HepG2 (cell line): ENCODE measurements around the gene CHST12. TPM values are rescaled to one million over a fixed set of nuclear protein-coding genes. Genes with fewer than 3 reads are reported as not detected.

Source experiments
- CAMTA2 ChIP-seq: sonication (generic); formaldehyde crosslinking; IDR thresholded peaks from 2 replicates; pipeline ENCODE4 v1.4.0; 2020; ENCODE audit warnings: mild to moderate bottlenecking, missing genetic modification reagents, borderline replicate concordance
- CCDC6 ChIP-seq: sonication (generic); formaldehyde crosslinking; IDR thresholded peaks from 2 replicates; pipeline ENCODE4 v1.8.1; 2022; ENCODE audit warnings: mild to moderate bottlenecking, missing genetic modification reagents, moderate library complexity
- GATA4 ChIP-seq: sonication (generic); IDR thresholded peaks from 2 replicates; pipeline ENCODE4 v1.6.1; 2016; ENCODE audit warnings: antibody characterized with exemption, low read depth, borderline replicate concordance
- HOXA3 ChIP-seq: sonication (generic); formaldehyde crosslinking; IDR thresholded peaks from 2 replicates; pipeline ENCODE4 v1.5.0; 2020; ENCODE audit warnings: missing genetic modification reagents
- MTA3 ChIP-seq: sonication (generic); formaldehyde crosslinking; IDR thresholded peaks from 2 replicates; pipeline ENCODE4 v1.4.0; 2020; ENCODE audit warnings: missing genetic modification reagents
- MYNN ChIP-seq: sonication (generic); formaldehyde crosslinking; IDR thresholded peaks from 2 replicates; pipeline ENCODE4 v1.4.0; 2020; ENCODE audit warnings: mild to moderate bottlenecking, low read depth, missing genetic modification reagents
- NCOA2 ChIP-seq: sonication (generic); formaldehyde crosslinking; IDR thresholded peaks from 2 replicates; pipeline ENCODE4 v1.8.0; 2022; ENCODE audit warnings: inconsistent platforms
- RFX3 ChIP-seq: IDR thresholded peaks from 2 replicates; pipeline ENCODE4 v1.6.1; 2016; ENCODE audit warnings: missing biosample characterization, missing genetic modification reagents
- TRIM24 ChIP-seq: sonication (generic); formaldehyde crosslinking; IDR thresholded peaks from 2 replicates; pipeline ENCODE4 v1.8.0; 2022; ENCODE audit warnings: mild to moderate bottlenecking, missing genetic modification reagents
- ZIK1 ChIP-seq: sonication (generic); formaldehyde crosslinking; IDR thresholded peaks from 2 replicates; pipeline ENCODE4 v1.5.0; 2020; ENCODE audit warnings: mild to moderate bottlenecking, low read depth, missing genetic modification reagents, borderline replicate concordance
- ZNF207 ChIP-seq: fragments of 450-650 bp; IDR thresholded peaks from 2 replicates; pipeline ENCODE4 v1.6.1; 2016; ENCODE audit warnings: antibody characterized with exemption, borderline replicate concordance
- ZNF30 ChIP-seq: sonication (generic); formaldehyde crosslinking; IDR thresholded peaks from 2 replicates; pipeline ENCODE4 v1.5.0; 2020; ENCODE audit warnings: mild to moderate bottlenecking, missing genetic modification reagents
- ZNF441 ChIP-seq: sonication (generic); formaldehyde crosslinking; IDR thresholded peaks from 2 replicates; pipeline ENCODE4 v1.7.0; 2021; ENCODE audit warnings: missing genetic modification reagents, borderline replicate concordance
- ZNF878 ChIP-seq: sonication (generic); formaldehyde crosslinking; IDR thresholded peaks from 2 replicates; pipeline ENCODE4 v1.8.1; 2023; ENCODE audit warnings: mild to moderate bottlenecking, missing genetic modification reagents, moderate library complexity
- polyA plus RNA-seq, 8 experiments: library from polyadenylated mRNA; depleted of rRNA in 3 of 8; stranded (reverse) in 7 of 8; unstranded in 1 of 8; fragments of >200 nt; fragmentation: Illumina TruSeq in 4 of 8; extraction: Trizol in 4 of 8; gene quantifications; 2 replicates each; pipeline versions ENCODE4 v1.2.1 to v1.2.3, GENCODE V29; 2011 to 2016; ENCODE audit warnings: low read depth in 4 of 8, missing spikeins in 1 of 8, mixed read lengths in 1 of 8; ENCODE audit not compliant: insufficient read depth in 1 of 8
- total RNA-seq, 5 experiments: library from RNA; depleted of rRNA; stranded (reverse); fragments of >200 nt; fragmentation: Illumina TruSeq; extraction: Trizol; gene quantifications; 2 replicates each; pipeline ENCODE4 v1.2.3, GENCODE V29; 2016; ENCODE audit warnings: low read depth in 1 of 5
- TF ChIP-seq, protein P1 (sequence below): sonication (generic); formaldehyde crosslinking; IDR thresholded peaks from 2 replicates; pipeline ENCODE4 v1.4.0; 2020; ENCODE audit warnings: mild to moderate bottlenecking, low read depth, missing genetic modification reagents
- TF ChIP-seq, protein P2 (sequence below): sonication (generic); formaldehyde crosslinking; IDR thresholded peaks from 2 replicates; pipeline ENCODE4 v1.4.0; 2020; ENCODE audit warnings: missing genetic modification reagents, borderline replicate concordance
- TF ChIP-seq, protein P3 (sequence below): sonication (generic); formaldehyde crosslinking; IDR thresholded peaks from 2 replicates; pipeline ENCODE4 v1.4.0; 2020; ENCODE audit warnings: missing genetic modification reagents, borderline replicate concordance
- TF ChIP-seq, protein P4 (sequence below): sonication (generic); formaldehyde crosslinking; IDR thresholded peaks from 2 replicates; pipeline ENCODE4 v1.5.0; 2020; ENCODE audit warnings: mild to moderate bottlenecking, missing genetic modification reagents

The CHST12 gene
- total and polyA plus RNA-seq, 2 of the 13 experiments (the other 11 are each of a cell fraction or from before 2014, with no cell fraction given): 6.4 to 15.8 TPM

DNA sequence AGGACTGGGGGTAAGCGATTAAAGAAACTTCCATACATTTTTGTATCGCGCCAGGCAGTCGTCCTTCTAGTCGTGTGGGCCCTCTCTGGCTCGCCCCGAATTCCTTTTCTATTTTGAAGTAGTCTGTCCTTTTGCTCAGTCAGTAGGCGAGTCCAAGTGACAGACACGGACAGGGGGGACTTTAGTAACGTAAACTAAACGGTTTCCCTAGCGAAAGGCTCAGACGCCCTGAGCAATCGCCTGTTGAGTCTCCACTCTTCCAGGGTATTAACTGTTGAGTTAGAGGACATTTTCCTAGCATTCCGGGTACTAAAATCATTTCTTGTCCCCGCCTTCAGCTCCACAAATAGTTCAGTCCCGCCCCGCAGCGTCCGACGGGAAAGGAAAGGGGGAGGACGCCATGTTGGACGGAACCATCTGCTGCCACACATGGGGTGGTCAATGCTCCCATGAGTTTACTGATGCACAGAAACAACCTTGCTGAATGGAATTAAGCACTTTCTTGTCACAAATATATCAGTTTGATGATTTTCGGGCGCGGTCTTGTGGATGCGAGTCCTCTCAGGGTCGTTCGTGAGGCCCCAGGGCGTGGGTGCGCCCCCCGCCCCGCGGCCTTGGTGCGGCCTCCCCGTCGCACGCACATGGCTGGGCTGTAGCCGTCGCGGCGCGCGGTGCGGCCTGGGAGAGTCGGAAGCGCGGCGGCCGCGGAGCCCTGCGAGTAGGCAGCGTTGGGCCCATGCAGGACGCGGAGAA, 49.0 kb upstream of the CHST12 start, which contains the start of gene EIF3B (continued):
- TF ChIP-seq, protein P1, sequence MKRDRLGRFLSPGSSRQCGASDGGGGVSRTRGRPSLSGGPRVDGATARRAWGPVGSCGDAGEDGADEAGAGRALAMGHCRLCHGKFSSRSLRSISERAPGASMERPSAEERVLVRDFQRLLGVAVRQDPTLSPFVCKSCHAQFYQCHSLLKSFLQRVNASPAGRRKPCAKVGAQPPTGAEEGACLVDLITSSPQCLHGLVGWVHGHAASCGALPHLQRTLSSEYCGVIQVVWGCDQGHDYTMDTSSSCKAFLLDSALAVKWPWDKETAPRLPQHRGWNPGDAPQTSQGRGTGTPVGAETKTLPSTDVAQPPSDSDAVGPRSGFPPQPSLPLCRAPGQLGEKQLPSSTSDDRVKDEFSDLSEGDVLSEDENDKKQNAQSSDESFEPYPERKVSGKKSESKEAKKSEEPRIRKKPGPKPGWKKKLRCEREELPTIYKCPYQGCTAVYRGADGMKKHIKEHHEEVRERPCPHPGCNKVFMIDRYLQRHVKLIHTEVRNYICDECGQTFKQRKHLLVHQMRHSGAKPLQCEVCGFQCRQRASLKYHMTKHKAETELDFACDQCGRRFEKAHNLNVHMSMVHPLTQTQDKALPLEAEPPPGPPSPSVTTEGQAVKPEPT (CRISPR knock-in tag): no peak
- TF ChIP-seq ZNF207 (no peak), NCOA2 (no peak; the same call in 1 of the 2 replicates), ZIK1 (CRISPR knock-in tag) (peak; percentile 42; the same call in 1 of the 2 replicates), GATA4 (peak; percentile 22), RFX3 (CRISPR knock-in tag) (no peak), MYNN (CRISPR knock-in tag) (no peak), TRIM24 (no peak), ZNF30 (no peak), HOXA3 (CRISPR knock-in tag) (peak; percentile 97), ZNF878 (CRISPR knock-in tag) (no peak), CAMTA2 (CRISPR knock-in tag) (no peak), ZNF441 (no peak), MTA3 (CRISPR knock-in tag) (no peak), CCDC6 (CRISPR knock-in tag) (0 out of 2 replicates have a peak, but pooled peaks have one; percentile 46)
- TF ChIP-seq, protein P2, sequence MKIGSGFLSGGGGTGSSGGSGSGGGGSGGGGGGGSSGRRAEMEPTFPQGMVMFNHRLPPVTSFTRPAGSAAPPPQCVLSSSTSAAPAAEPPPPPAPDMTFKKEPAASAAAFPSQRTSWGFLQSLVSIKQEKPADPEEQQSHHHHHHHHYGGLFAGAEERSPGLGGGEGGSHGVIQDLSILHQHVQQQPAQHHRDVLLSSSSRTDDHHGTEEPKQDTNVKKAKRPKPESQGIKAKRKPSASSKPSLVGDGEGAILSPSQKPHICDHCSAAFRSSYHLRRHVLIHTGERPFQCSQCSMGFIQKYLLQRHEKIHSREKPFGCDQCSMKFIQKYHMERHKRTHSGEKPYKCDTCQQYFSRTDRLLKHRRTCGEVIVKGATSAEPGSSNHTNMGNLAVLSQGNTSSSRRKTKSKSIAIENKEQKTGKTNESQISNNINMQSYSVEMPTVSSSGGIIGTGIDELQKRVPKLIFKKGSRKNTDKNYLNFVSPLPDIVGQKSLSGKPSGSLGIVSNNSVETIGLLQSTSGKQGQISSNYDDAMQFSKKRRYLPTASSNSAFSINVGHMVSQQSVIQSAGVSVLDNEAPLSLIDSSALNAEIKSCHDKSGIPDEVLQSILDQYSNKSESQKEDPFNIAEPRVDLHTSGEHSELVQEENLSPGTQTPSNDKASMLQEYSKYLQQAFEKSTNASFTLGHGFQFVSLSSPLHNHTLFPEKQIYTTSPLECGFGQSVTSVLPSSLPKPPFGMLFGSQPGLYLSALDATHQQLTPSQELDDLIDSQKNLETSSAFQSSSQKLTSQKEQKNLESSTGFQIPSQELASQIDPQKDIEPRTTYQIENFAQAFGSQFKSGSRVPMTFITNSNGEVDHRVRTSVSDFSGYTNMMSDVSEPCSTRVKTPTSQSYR (CRISPR knock-in tag): peak; percentile 9; the same call in 1 of the 2 replicates
- TF ChIP-seq, protein P3, sequence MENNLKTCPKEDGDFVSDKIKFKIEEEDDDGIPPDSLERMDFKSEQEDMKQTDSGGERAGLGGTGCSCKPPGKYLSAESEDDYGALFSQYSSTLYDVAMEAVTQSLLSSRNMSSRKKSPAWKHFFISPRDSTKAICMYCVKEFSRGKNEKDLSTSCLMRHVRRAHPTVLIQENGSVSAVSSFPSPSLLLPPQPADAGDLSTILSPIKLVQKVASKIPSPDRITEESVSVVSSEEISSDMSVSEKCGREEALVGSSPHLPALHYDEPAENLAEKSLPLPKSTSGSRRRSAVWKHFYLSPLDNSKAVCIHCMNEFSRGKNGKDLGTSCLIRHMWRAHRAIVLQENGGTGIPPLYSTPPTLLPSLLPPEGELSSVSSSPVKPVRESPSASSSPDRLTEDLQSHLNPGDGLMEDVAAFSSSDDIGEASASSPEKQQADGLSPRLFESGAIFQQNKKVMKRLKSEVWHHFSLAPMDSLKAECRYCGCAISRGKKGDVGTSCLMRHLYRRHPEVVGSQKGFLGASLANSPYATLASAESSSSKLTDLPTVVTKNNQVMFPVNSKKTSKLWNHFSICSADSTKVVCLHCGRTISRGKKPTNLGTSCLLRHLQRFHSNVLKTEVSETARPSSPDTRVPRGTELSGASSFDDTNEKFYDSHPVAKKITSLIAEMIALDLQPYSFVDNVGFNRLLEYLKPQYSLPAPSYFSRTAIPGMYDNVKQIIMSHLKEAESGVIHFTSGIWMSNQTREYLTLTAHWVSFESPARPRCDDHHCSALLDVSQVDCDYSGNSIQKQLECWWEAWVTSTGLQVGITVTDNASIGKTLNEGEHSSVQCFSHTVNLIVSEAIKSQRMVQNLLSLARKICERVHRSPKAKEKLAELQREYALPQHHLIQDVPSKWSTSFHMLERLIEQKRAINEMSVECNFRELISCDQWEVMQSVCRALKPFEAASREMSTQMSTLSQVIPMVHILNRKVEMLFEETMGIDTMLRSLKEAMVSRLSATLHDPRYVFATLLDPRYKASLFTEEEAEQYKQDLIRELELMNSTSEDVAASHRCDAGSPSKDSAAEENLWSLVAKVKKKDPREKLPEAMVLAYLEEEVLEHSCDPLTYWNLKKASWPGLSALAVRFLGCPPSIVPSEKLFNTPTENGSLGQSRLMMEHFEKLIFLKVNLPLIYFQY (CRISPR knock-in tag): peak; percentile 13; the same call in 1 of the 2 replicates
- TF ChIP-seq, protein P4, sequence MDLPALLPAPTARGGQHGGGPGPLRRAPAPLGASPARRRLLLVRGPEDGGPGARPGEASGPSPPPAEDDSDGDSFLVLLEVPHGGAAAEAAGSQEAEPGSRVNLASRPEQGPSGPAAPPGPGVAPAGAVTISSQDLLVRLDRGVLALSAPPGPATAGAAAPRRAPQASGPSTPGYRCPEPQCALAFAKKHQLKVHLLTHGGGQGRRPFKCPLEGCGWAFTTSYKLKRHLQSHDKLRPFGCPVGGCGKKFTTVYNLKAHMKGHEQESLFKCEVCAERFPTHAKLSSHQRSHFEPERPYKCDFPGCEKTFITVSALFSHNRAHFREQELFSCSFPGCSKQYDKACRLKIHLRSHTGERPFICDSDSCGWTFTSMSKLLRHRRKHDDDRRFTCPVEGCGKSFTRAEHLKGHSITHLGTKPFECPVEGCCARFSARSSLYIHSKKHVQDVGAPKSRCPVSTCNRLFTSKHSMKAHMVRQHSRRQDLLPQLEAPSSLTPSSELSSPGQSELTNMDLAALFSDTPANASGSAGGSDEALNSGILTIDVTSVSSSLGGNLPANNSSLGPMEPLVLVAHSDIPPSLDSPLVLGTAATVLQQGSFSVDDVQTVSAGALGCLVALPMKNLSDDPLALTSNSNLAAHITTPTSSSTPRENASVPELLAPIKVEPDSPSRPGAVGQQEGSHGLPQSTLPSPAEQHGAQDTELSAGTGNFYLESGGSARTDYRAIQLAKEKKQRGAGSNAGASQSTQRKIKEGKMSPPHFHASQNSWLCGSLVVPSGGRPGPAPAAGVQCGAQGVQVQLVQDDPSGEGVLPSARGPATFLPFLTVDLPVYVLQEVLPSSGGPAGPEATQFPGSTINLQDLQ (CRISPR knock-in tag): no peak
